ENCODE data around the gene JAK1. TPM values are rescaled to one million over a fixed set of nuclear protein-coding genes. Genes with fewer than 3 reads are reported as not detected.

The JAK1 gene
- total RNA-seq, 4 donors from 2014 or later = 214 to 288 (median 265) TPM

DNA sequence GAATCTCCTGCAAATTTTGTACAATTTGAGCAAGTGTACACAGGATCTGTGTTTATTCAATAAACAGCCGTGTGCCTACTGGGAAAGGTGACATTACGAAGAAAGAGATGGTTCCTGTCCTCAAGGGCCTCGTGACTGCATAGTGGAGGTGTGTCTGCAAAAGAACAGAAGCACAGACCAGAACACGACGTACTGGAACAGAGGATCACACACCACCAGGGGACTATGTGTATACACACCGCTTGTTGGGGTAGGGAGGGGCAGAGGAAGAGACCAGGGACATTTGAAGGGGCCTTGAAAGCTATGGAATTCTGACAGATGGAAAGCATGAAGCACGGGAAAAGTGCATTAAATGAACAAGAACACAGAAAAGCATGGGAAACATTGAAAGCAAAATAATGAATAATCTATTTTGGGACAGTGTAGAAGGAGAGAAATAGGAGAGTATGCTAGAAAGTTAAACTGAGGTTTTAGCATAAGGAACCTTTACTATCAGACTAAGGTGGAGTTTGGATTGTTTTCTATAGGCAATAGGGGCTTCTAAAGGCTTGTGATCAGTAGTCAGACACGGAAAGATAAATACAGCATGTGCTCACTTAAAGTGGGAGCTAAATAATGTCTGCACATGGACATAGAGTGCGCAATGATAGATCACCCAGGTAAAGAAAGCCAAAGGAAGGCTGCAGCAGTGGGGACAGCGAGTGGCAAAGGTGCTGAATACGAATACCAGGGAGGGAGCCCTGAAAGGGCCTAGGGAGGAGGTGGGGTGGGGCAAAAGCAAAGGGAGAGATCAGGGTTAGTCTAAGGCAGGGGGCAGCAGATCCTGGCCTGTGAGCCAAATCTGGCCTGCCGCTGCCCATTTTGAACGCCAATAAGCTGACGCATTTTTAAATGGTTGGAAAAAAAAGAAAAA lies 11.0 kb downstream of the JAK1 start:
- TF ChIP-seq, protein P1, sequence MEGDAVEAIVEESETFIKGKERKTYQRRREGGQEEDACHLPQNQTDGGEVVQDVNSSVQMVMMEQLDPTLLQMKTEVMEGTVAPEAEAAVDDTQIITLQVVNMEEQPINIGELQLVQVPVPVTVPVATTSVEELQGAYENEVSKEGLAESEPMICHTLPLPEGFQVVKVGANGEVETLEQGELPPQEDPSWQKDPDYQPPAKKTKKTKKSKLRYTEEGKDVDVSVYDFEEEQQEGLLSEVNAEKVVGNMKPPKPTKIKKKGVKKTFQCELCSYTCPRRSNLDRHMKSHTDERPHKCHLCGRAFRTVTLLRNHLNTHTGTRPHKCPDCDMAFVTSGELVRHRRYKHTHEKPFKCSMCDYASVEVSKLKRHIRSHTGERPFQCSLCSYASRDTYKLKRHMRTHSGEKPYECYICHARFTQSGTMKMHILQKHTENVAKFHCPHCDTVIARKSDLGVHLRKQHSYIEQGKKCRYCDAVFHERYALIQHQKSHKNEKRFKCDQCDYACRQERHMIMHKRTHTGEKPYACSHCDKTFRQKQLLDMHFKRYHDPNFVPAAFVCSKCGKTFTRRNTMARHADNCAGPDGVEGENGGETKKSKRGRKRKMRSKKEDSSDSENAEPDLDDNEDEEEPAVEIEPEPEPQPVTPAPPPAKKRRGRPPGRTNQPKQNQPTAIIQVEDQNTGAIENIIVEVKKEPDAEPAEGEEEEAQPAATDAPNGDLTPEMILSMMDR (IDR thresholded peaks at IDR 0.05; ENCODE audit: low read depth) = no peak

DNA sequence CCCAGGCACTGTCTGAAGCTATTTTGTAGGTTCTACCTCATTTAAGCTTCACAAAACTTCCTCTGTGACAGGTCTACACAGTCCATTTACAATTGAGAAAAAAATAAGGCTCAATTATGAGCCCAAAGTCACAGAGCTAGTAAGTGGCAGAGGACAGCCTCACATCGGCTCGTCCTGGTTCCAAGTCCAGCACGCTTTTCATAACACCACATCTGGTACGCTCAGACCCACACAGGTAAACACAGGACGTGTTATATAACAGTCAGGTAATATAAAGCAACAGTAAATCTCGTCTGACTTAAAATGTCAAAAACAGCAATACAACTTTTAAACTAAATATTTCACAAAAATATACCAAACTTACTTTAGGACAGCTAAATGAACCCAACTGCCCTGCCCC lies 13.1 kb downstream of the JAK1 start:
- TF ChIP-seq, protein P1 (IDR thresholded peaks at IDR 0.05; ENCODE audit: low read depth) = no peak

DNA sequence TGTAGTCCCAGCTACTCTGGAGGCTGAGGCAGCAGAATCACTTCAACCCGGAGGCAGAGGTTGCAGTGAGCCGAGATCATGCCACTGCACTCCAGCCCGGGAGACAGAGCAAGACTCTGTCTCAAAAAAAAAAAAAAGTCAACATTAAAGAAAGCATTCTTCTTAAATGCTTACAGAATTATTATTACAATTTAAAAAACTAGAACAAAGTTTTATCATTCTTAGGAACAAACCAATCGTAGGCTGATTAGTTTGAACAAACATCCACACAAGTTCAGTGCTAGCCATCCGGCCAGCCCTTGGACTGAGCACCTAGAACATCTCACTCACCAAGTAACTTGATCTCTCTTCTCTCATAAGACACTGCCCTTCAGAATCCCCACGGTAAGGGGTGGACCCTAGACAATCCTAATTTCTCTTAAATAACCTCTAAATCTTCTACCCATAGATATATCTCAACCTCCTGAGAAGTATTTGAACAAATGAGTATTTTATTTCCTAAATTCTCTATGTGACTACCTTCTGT lies 16.0 kb downstream of the JAK1 start:
- TF ChIP-seq, protein P1 (IDR thresholded peaks at IDR 0.05; ENCODE audit: low read depth) = no peak

DNA sequence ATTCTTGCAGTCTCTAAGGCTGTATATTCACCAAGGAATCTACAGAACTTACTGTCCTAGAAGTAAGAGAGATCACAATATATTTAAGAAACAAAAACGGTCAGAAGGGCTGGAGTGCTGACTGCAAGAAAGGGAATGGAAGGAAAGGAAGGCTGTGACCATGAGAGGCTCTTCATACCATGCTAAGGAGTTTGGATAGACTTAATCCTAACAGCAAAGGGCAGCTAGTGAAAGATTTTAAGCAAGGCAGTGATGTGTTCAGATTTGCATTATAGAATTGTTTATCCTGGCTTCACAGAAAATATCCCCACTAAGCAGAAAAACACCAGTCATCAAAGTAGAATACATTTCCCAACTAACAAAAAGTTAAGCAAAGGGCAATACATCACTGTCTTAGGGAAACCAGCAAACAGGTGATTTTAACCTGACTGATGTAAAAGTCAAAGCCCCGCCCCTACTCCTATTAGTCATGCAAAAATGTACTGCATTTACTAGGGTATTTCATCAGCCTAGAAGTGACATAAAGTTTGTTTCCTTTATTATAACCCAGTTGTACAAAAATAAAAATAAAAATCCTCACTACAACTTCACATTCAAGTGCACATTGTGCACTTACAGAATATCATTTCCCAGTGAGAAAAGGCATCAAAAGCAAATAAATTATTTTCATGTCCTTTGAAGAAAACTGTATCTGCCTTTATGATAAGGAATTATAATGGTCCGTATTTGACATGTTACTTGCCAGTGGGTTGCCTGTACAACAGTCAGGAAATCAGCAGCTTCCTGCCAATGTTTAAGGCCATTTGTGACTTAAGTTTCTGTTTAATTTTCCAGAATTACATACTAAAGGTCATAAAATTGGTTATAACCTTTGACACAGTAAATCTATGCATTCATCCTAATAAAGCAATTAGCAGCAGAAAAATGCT lies 17.2 kb downstream of the JAK1 start:
- TF ChIP-seq, protein P1 (IDR thresholded peaks at IDR 0.05; ENCODE audit: low read depth) = no peak

DNA sequence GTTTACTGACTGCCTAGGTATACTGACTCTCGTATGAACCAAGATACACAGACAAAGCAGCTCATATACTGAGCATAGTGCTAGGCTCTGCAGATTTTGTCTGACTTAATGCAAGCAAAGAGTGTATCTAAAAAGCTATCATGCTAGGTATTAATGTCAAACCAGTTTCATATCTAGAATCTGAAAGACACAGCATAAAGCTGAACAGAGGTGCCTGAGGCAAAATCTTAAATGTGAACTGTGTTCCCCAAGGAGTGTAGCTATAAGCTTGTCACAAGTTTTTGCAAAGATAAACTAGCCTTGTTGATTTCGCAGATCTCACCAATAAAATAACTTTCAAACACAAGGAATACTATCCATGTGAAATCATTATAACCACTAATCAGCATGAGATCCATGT lies 18.1 kb downstream of the JAK1 start:
- TF ChIP-seq, protein P1 (IDR thresholded peaks at IDR 0.05; ENCODE audit: low read depth) = no peak

DNA sequence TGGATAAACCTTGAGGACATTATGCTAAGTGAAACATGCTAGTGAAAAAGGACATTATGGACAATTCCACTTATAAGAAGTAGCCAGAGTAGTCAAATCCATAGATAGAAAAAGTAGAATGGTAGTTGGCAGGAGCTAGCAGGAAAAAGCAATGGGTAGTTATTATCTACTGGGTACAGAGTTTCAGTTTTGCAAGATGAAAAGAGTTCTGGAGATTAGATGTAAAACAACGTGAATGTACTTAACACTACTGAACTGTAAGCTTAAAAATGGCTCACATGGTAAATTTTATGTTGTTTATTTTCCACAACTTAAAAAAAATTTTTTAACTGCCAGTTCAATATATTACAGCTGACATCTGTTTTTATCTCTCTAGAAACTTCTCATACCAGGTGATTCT lies 19.4 kb downstream of the JAK1 start:
- TF ChIP-seq, protein P1 (IDR thresholded peaks at IDR 0.05; ENCODE audit: low read depth) = no peak

DNA sequence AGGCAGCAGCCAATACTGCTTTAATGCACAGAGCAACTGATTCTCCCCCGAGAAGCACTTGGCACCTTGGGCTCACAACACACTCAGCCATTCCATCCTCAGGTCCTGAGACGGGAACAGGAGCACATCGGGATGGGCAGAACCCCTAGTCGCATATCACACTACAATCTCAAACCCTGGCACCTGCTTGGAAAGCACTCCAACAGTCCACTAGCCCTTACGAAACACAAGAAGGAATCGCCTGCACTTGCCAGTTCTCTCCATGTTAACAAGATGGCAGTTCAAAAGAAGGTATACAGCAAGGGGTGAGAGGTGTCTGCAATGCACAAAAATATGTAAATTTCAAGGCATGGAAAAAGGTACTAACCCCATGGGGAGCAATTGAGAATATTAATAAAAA lies 21.4 kb downstream of the JAK1 start:
- TF ChIP-seq, protein P1 (IDR thresholded peaks at IDR 0.05; ENCODE audit: low read depth) = no peak

Data from subcutaneous adipose tissue (tissue), 4 donors.